ENCODE data around the gene IQCB1. TPM values are rescaled to one million over a fixed set of nuclear protein-coding genes. Genes with fewer than 3 reads are reported as not detected.
"Not testable (repeated sequence)": the region's sequence is repeated elsewhere in the genome, so short reads cannot be mapped to it uniquely, and the experiment has no call there.

Gene IQCB1
- total and polyA plus RNA-seq, 7 donors: 6.2 to 21.6 (median 18.9) TPM

GRCh38 chr3:121870717-121871116 lies 35.9 kb upstream of the IQCB1 start:
- DNase-seq: no peak
- no peak overlapping the region for H3K27ac ChIP-seq
- H3K36me3 ChIP-seq: peaks cover 0 to 9% (median 0%) of the 10 kb centered on the region in 4 donors
- H3K4me3 ChIP-seq: no peak overlapping the region
- H3K27me3 ChIP-seq: no peaks in the 10 kb centered on the region
- no peaks in the 10 kb centered on the region for H3K9me3 ChIP-seq
- intact Hi-C loops (cut with DNase I): no loop called here
- H3K4me1 ChIP-seq: no peaks in the 10 kb centered on the region
- no peak for TF ChIP-seq CTCF (IDR thresholded peaks at IDR 0.05)
- no peak for TF ChIP-seq POLR2AphosphoS5 (IDR thresholded peaks at IDR 0.05)
- no peak for TF ChIP-seq EP300 (IDR thresholded peaks at IDR 0.05)
- TF ChIP-seq POLR2A (IDR thresholded peaks at IDR 0.05): no peak

DNA sequence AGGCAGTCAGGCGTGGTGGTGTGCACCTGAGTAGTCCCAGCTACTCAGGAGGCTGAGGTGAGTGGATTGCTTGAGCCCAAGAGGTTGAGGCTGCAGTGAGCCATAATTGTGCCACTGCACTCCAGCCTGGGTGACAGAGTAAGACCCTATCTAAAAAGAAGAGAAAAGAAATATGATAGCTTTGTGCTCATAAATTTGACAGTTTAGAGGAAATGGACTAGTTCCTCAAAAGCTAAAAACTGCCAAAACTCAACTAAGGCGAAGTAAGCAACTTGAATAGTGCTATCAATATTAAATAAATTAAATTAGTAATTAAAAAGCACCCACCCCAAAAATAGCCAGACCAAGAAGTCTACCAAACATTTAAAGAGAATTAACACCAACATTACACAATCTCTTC lies 34.9 kb upstream of the IQCB1 start:
- Histone ChIP-seq H3K4me1 (no peaks in the 10 kb centered on the region), H3K9me3 (no peaks in the 10 kb centered on the region), H3K27ac (no peak overlapping the region), H3K4me3 (no peak overlapping the region), H3K27me3 (no peaks in the 10 kb centered on the region), H3K36me3 (peaks cover 0 to 9% (median 0%) of the 10 kb centered on the region in 4 donors)
- no peak for TF ChIP-seq CTCF (IDR thresholded peaks at IDR 0.05)
- no peak for TF ChIP-seq POLR2A (IDR thresholded peaks at IDR 0.05)
- no peak for TF ChIP-seq POLR2AphosphoS5 (IDR thresholded peaks at IDR 0.05)
- TF ChIP-seq EP300 (IDR thresholded peaks at IDR 0.05): no peak
- DNase-seq: no peak
- intact Hi-C loops (cut with DNase I): no loop called here
- WGBS, 2 donors: 78 to 95% methylated on average over 2 of the region's 2 CpGs

- intact Hi-C loops (cut with DNase I): no loop called here
- H3K27ac ChIP-seq: no peak overlapping the region
- H3K4me3 ChIP-seq: no peak overlapping the region
- no peaks in the 10 kb centered on the region for H3K9me3 ChIP-seq
- peaks cover 0 to 3% (median 0%) of the 10 kb centered on the region in 4 donors for H3K36me3 ChIP-seq
- H3K27me3 ChIP-seq: no peaks in the 10 kb centered on the region
- H3K4me1 ChIP-seq: no peaks in the 10 kb centered on the region
- TF ChIP-seq CTCF (IDR thresholded peaks at IDR 0.05) (no peak), EP300 (IDR thresholded peaks at IDR 0.05) (no peak), POLR2AphosphoS5 (IDR thresholded peaks at IDR 0.05) (no peak), POLR2A (IDR thresholded peaks at IDR 0.05) (no peak)
- no peak for DNase-seq
Observed at GRCh38 chr3:121863801-121864200, 28.9 kb upstream of the IQCB1 start.

GRCh38 chr3:121863247-121863646 lies 28.4 kb upstream of the IQCB1 start:
- 96% methylated on average over 9 of the region's 9 CpGs for WGBS, 2 donors
- H3K27ac ChIP-seq; DNase-seq; H3K27me3 ChIP-seq; H3K4me1 ChIP-seq; intact Hi-C loops (cut with DNase I); H3K4me3 ChIP-seq; H3K9me3 ChIP-seq; H3K36me3 ChIP-seq: not testable (repeated sequence)

DNA sequence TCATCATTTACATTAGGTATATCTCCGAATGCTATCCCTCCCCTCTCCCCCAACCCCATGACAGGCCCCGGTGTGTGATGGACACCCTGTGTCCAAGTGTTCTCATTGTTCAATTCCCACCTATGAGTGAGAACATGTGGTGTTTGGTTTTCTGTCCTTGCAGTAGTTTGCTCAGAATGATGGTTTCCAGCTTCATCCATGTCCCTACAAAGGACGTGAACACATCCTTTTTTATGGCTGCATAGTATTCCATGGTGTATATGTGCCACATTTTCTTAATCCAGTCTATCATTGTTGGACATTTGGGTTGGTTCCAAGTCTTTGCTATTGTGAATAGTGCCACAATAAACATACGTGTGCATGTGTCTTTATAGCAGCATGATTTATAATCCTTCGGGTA lies 22.9 kb upstream of the IQCB1 start:
- H3K9me3 ChIP-seq; H3K36me3 ChIP-seq; H3K4me3 ChIP-seq; H3K27me3 ChIP-seq; H3K27ac ChIP-seq; intact Hi-C loops (cut with DNase I); H3K4me1 ChIP-seq; DNase-seq: not testable (repeated sequence)
- WGBS, 2 donors: 97 to 98% methylated on average over 4 of the region's 5 CpGs

DNA sequence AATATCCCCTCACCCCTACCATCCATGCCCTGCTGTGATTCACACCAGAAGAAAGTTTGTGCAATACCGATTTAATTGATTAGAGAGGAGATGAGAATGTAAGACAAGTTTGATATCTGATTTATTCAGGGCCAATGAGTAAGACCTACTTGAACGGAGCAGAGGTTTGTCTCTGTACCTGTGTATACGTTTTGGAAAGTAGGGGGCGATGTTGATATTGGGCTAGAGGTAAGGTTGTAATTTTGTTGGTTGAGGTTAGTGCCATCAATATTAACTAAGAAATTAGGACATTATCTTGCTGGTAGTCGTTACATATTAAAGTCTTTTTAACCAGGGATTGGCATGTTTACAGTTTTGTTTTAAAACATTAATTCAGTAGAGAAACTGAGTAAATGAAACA lies 20.7 kb upstream of the IQCB1 start:
- no peak for DNase-seq
- H3K9me3 ChIP-seq: no peaks in the 10 kb centered on the region
- H3K4me3 ChIP-seq: no peak overlapping the region
- TF ChIP-seq POLR2A (IDR thresholded peaks at IDR 0.05) (no peak), POLR2AphosphoS5 (IDR thresholded peaks at IDR 0.05) (no peak), CTCF (IDR thresholded peaks at IDR 0.05) (no peak), EP300 (IDR thresholded peaks at IDR 0.05) (no peak)
- 41 to 60% methylated on average over 5 of the region's 5 CpGs for WGBS, 2 donors
- H3K4me1 ChIP-seq: no peaks in the 10 kb centered on the region
- H3K36me3 ChIP-seq: peaks cover 0 to 5% (median 0%) of the 10 kb centered on the region in 4 donors
- H3K27ac ChIP-seq: no peak overlapping the region
- intact Hi-C loops (cut with DNase I): no loop called here
- H3K27me3 ChIP-seq: no peaks in the 10 kb centered on the region

Data from sigmoid colon (tissue), 7 donors.